HepG2 (cell line): ENCODE results near the gene ATRIP. TPM values are rescaled to one million over a fixed set of nuclear protein-coding genes. Genes with fewer than 3 reads are reported as not detected.

Experiments used
- GATAD1 ChIP-seq: IDR thresholded peaks from 2 replicates; pipeline ENCODE4 v1.6.1; 2016; ENCODE audit warnings: missing genetic modification reagents, missing compliant biosample characterization
- NONO ChIP-seq, 2 experiments: fragments of 450-650 bp in 1 of 2; sonication (generic) in 1 of 2; formaldehyde crosslinking in 1 of 2; IDR thresholded peaks in 1 of 2; conservative IDR thresholded peaks in 1 of 2; 2 replicates each; pipeline versions ENCODE4 v1.6.1 to v1.8.0; 2017 to 2022; ENCODE audit warnings: mild to moderate bottlenecking in 1 of 2, missing genetic modification reagents in 1 of 2, moderate library complexity in 1 of 2
- NR2F2 ChIP-seq: IDR thresholded peaks from 2 replicates; pipeline ENCODE4 v1.6.1; 2012; ENCODE audit warnings: low read depth, inconsistent platforms, borderline replicate concordance
- ZFP36L2 ChIP-seq: sonication (generic); formaldehyde crosslinking; IDR thresholded peaks from 2 replicates; pipeline ENCODE4 v1.4.0; 2020; ENCODE audit warnings: missing genetic modification reagents
- ZNF354B ChIP-seq: sonication (generic); formaldehyde crosslinking; IDR thresholded peaks from 2 replicates; pipeline ENCODE4 v1.8.0; 2022; ENCODE audit warnings: mild to moderate bottlenecking, missing genetic modification reagents
- polyA plus RNA-seq, 8 experiments: library from polyadenylated mRNA; depleted of rRNA in 3 of 8; stranded (reverse) in 7 of 8; unstranded in 1 of 8; fragments of >200 nt; fragmentation: Illumina TruSeq in 4 of 8; extraction: Trizol in 4 of 8; gene quantifications; 2 replicates each; pipeline versions ENCODE4 v1.2.1 to v1.2.3, GENCODE V29; 2011 to 2016; ENCODE audit warnings: low read depth in 4 of 8, missing spikeins in 1 of 8, mixed read lengths in 1 of 8; ENCODE audit not compliant: insufficient read depth in 1 of 8
- total RNA-seq, 5 experiments: library from RNA; depleted of rRNA; stranded (reverse); fragments of >200 nt; fragmentation: Illumina TruSeq; extraction: Trizol; gene quantifications; 2 replicates each; pipeline ENCODE4 v1.2.3, GENCODE V29; 2016; ENCODE audit warnings: low read depth in 1 of 5
- TF ChIP-seq, protein P1 (sequence below): sonication (generic); formaldehyde crosslinking; IDR thresholded peaks from 2 replicates; pipeline ENCODE4 v1.8.1; 2023; ENCODE audit warnings: mild to moderate bottlenecking, missing genetic modification reagents, borderline replicate concordance
- TF ChIP-seq, protein P2 (sequence below): sonication (generic); formaldehyde crosslinking; IDR thresholded peaks from 2 replicates; pipeline ENCODE4 v1.5.1; 2020; ENCODE audit warnings: mild to moderate bottlenecking, missing genetic modification reagents, moderate library complexity
- TF ChIP-seq, protein P3 (sequence below): sonication (generic); formaldehyde crosslinking; IDR thresholded peaks from 2 replicates; pipeline ENCODE4 v1.4.0; 2020; ENCODE audit warnings: mild to moderate bottlenecking, missing genetic modification reagents
- TF ChIP-seq, protein P4 (sequence below): sonication (generic); formaldehyde crosslinking; IDR thresholded peaks from 2 replicates; pipeline ENCODE4 v1.9.0; 2021; ENCODE audit warnings: mild to moderate bottlenecking, missing genetic modification reagents
- TF ChIP-seq, protein P5 (sequence below): sonication (generic); formaldehyde crosslinking; IDR thresholded peaks from 2 replicates; pipeline ENCODE4 v1.4.0; 2020; ENCODE audit warnings: missing genetic modification reagents

ATRIP gene
- total and polyA plus RNA-seq, 2 of the 13 experiments (the other 11 are each of a cell fraction or from before 2014, with no cell fraction given) = 5.1 to 12.5 TPM

DNA sequence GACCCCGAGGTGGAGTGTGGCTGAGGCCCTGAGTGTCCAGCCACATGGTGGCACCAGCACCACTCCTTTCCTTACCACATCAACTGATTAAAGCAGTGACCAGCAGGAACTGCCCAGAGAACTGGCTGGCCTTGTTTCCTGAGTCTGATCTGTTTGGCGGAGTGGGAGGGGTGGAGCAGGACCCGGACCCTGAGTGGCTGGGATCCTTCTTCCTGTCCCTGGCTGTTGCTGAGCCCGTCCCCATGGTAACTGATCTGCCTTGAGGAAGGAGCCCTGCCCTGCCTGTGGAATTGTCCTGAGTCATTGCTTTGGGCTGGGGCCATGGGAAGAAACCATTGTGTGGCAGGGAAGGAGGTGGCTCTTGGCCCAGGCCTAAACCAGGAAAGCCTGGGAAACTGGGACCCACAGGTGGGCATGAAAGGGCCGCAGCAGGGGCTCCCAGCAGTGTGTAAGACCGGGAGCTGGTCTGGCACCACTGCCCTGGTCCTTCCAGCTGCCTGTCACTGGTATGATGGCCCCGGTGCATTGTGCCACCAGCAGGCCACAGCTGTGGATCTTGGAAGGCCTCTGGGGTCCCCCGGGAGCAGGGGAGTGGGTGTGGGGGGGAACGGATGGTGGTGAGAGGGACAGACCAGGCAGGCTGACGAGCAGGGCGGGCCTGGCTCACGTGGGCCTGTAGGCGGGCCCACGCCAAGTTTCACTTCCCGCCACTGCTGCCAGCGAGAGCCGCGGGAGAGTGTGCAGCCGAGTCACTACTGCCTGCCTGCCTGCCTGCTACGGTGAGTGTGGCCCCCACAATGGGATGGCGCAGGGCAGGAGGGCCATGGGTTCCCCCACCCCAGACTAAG is 19.2 kb downstream of the ATRIP start (continued):
- TF ChIP-seq NONO (IDR thresholded peaks at IDR 0.05) (no peak), NONO (CRISPR knock-in tag; conservative IDR thresholded peaks at IDR 0.05) (peak; percentile 73), ZFP36L2 (CRISPR knock-in tag) (no peak), ZNF354B (CRISPR knock-in tag) (no peak), GATAD1 (CRISPR knock-in tag) (peak; percentile 56), NR2F2 (no peak)
- TF ChIP-seq, protein P1, sequence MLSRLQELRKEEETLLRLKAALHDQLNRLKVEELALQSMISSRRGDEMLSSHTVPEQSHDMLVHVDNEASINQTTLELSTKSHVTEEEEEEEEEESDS = no peak
- TF ChIP-seq, protein P2, sequence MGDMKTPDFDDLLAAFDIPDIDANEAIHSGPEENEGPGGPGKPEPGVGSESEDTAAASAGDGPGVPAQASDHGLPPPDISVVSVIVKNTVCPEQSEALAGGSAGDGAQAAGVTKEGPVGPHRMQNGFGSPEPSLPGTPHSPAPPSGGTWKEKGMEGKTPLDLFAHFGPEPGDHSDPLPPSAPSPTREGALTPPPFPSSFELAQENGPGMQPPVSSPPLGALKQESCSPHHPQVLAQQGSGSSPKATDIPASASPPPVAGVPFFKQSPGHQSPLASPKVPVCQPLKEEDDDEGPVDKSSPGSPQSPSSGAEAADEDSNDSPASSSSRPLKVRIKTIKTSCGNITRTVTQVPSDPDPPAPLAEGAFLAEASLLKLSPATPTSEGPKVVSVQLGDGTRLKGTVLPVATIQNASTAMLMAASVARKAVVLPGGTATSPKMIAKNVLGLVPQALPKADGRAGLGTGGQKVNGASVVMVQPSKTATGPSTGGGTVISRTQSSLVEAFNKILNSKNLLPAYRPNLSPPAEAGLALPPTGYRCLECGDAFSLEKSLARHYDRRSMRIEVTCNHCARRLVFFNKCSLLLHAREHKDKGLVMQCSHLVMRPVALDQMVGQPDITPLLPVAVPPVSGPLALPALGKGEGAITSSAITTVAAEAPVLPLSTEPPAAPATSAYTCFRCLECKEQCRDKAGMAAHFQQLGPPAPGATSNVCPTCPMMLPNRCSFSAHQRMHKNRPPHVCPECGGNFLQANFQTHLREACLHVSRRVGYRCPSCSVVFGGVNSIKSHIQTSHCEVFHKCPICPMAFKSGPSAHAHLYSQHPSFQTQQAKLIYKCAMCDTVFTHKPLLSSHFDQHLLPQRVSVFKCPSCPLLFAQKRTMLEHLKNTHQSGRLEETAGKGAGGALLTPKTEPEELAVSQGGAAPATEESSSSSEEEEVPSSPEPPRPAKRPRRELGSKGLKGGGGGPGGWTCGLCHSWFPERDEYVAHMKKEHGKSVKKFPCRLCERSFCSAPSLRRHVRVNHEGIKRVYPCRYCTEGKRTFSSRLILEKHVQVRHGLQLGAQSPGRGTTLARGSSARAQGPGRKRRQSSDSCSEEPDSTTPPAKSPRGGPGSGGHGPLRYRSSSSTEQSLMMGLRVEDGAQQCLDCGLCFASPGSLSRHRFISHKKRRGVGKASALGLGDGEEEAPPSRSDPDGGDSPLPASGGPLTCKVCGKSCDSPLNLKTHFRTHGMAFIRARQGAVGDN (CRISPR knock-in tag) = peak; percentile 81
- TF ChIP-seq, protein P3, sequence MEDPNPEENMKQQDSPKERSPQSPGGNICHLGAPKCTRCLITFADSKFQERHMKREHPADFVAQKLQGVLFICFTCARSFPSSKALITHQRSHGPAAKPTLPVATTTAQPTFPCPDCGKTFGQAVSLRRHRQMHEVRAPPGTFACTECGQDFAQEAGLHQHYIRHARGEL (CRISPR knock-in tag) = no peak
- TF ChIP-seq, protein P4, sequence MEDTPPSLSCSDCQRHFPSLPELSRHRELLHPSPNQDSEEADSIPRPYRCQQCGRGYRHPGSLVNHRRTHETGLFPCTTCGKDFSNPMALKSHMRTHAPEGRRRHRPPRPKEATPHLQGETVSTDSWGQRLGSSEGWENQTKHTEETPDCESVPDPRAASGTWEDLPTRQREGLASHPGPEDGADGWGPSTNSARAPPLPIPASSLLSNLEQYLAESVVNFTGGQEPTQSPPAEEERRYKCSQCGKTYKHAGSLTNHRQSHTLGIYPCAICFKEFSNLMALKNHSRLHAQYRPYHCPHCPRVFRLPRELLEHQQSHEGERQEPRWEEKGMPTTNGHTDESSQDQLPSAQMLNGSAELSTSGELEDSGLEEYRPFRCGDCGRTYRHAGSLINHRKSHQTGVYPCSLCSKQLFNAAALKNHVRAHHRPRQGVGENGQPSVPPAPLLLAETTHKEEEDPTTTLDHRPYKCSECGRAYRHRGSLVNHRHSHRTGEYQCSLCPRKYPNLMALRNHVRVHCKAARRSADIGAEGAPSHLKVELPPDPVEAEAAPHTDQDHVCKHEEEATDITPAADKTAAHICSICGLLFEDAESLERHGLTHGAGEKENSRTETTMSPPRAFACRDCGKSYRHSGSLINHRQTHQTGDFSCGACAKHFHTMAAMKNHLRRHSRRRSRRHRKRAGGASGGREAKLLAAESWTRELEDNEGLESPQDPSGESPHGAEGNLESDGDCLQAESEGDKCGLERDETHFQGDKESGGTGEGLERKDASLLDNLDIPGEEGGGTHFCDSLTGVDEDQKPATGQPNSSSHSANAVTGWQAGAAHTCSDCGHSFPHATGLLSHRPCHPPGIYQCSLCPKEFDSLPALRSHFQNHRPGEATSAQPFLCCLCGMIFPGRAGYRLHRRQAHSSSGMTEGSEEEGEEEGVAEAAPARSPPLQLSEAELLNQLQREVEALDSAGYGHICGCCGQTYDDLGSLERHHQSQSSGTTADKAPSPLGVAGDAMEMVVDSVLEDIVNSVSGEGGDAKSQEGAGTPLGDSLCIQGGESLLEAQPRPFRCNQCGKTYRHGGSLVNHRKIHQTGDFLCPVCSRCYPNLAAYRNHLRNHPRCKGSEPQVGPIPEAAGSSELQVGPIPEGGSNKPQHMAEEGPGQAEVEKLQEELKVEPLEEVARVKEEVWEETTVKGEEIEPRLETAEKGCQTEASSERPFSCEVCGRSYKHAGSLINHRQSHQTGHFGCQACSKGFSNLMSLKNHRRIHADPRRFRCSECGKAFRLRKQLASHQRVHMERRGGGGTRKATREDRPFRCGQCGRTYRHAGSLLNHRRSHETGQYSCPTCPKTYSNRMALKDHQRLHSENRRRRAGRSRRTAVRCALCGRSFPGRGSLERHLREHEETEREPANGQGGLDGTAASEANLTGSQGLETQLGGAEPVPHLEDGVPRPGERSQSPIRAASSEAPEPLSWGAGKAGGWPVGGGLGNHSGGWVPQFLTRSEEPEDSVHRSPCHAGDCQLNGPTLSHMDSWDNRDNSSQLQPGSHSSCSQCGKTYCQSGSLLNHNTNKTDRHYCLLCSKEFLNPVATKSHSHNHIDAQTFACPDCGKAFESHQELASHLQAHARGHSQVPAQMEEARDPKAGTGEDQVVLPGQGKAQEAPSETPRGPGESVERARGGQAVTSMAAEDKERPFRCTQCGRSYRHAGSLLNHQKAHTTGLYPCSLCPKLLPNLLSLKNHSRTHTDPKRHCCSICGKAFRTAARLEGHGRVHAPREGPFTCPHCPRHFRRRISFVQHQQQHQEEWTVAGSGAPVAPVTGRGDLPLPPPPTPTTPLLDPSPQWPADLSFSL (CRISPR knock-in tag) = no peak
- TF ChIP-seq, protein P5, sequence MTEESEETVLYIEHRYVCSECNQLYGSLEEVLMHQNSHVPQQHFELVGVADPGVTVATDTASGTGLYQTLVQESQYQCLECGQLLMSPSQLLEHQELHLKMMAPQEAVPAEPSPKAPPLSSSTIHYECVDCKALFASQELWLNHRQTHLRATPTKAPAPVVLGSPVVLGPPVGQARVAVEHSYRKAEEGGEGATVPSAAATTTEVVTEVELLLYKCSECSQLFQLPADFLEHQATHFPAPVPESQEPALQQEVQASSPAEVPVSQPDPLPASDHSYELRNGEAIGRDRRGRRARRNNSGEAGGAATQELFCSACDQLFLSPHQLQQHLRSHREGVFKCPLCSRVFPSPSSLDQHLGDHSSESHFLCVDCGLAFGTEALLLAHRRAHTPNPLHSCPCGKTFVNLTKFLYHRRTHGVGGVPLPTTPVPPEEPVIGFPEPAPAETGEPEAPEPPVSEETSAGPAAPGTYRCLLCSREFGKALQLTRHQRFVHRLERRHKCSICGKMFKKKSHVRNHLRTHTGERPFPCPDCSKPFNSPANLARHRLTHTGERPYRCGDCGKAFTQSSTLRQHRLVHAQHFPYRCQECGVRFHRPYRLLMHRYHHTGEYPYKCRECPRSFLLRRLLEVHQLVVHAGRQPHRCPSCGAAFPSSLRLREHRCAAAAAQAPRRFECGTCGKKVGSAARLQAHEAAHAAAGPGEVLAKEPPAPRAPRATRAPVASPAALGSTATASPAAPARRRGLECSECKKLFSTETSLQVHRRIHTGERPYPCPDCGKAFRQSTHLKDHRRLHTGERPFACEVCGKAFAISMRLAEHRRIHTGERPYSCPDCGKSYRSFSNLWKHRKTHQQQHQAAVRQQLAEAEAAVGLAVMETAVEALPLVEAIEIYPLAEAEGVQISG (CRISPR knock-in tag) = peak; percentile 51
